AG09309 (cell line): ENCODE data around the gene PTPN21.

Experiments used
- DNase-seq: peaks from one replicate; pipeline ENCODE4 v3.0.0-alpha.2; 2010; ENCODE audit warnings: low read depth
- H3K4me3 ChIP-seq: 2 replicates; pipeline ENCODE4 v1.5.1; 2011; ENCODE audit warnings: mild to moderate bottlenecking, low read depth, low read length, moderate library complexity; ENCODE audit not compliant: control insufficient read depth
- TF ChIP-seq, protein P1 (sequence below): IDR thresholded peaks from 2 replicates; pipeline ENCODE4 v1.5.1; 2011; ENCODE audit warnings: mild to moderate bottlenecking, low read depth, low read length, inconsistent platforms; ENCODE audit not compliant: insufficient read depth, control insufficient read depth; ENCODE audit errors: missing control alignments

PTPN21 gene

GRCh38 chr14:88553886-88554456 lies 836 bp downstream of the PTPN21 start:
- TF ChIP-seq, protein P1, sequence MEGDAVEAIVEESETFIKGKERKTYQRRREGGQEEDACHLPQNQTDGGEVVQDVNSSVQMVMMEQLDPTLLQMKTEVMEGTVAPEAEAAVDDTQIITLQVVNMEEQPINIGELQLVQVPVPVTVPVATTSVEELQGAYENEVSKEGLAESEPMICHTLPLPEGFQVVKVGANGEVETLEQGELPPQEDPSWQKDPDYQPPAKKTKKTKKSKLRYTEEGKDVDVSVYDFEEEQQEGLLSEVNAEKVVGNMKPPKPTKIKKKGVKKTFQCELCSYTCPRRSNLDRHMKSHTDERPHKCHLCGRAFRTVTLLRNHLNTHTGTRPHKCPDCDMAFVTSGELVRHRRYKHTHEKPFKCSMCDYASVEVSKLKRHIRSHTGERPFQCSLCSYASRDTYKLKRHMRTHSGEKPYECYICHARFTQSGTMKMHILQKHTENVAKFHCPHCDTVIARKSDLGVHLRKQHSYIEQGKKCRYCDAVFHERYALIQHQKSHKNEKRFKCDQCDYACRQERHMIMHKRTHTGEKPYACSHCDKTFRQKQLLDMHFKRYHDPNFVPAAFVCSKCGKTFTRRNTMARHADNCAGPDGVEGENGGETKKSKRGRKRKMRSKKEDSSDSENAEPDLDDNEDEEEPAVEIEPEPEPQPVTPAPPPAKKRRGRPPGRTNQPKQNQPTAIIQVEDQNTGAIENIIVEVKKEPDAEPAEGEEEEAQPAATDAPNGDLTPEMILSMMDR: no peak
- H3K4me3 ChIP-seq: peak overlapping the region; percentile 64
- DNase-seq: no peak

GRCh38 chr14:88552876-88553275 lies 1.9 kb downstream of the PTPN21 start:
- no peak overlapping the region for H3K4me3 ChIP-seq
- no peak for DNase-seq
- TF ChIP-seq, protein P1: no peak

DNA sequence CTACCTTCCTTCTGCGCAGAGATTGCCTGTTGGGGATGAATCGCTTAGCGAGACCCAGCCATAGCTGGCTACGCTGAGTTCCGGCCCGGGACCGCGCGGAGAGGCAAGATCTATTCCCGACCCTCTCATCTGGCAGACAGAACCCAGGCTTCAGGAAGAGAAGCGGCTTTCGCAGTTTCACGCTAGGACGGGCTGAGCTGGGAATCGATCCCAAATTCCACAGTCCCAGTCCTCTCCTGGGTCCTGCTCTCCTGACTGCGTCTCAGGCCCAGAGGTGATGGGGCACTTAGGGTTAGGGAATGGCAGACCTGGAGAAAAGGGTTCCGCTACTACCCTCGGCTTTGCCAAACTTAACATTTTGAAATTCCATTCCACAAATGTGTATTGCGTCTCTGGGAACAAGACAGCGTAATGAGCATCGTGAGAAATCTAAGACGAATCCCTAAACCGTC lies 2.8 kb downstream of the PTPN21 start:
- TF ChIP-seq, protein P1: no peak

GRCh38 chr14:88551094-88551870 lies 3.5 kb downstream of the PTPN21 start:
- peak overlapping the region; percentile 73 for H3K4me3 ChIP-seq
- TF ChIP-seq, protein P1: peak; percentile 43
- peak; percentile 55 for DNase-seq

More for the DNA sequence above, 2.8 kb downstream of the PTPN21 start:
- H3K4me3 ChIP-seq: peak overlapping the region; percentile 73
- DNase-seq: no peak

DNA sequence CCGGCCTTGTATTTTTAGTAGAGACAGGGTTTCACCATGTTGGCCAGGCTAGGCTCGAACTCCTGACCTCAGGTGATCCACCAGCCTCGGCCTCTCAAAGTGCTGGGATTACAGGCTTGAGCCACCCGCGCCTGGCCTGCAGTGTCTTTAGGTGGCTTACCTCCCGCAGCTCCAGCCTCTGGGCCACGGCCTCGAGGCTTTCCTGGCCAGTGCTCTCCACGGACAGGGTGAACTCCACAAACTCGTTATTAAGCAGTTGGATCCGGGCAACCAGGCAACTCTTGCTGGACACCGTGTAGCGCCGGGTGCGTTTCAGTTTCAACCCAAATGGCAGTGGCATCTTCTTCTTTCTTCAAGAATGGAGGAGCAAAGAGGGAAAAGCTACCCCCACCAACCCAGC lies 4.7 kb downstream of the PTPN21 start:
- no peak overlapping the region for H3K4me3 ChIP-seq
- TF ChIP-seq, protein P1: no peak
- DNase-seq: no peak

GRCh38 chr14:88547386-88547780 lies 7.4 kb downstream of the PTPN21 start:
- TF ChIP-seq, protein P1: no peak
- H3K4me3 ChIP-seq: no peak overlapping the region
- no peak for DNase-seq
